ENCODE results near the gene SSTR5.

Gene SSTR5

DNA sequence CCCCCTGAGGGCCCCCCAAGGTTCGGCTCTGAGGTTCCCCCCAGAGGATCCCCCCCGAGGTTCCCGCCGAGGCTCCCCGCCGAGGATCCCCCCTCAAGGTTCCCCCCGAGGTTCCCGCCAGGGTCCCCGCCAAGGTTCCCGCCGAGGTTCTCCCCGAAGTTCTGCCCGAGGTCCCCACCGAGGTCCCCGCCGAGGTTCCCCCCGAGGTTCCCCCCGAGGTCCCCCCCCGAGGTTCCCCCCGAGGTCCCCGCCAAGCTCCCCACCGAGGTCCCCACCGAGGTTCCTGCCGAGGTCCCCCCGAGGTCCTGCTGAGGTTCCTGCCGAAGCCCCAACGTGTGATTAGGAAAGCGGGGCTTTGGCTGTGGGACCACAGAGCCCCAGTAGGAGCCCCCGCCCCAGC is 32.2 kb upstream of the SSTR5 start:
- DNase-seq: no peak

DNA sequence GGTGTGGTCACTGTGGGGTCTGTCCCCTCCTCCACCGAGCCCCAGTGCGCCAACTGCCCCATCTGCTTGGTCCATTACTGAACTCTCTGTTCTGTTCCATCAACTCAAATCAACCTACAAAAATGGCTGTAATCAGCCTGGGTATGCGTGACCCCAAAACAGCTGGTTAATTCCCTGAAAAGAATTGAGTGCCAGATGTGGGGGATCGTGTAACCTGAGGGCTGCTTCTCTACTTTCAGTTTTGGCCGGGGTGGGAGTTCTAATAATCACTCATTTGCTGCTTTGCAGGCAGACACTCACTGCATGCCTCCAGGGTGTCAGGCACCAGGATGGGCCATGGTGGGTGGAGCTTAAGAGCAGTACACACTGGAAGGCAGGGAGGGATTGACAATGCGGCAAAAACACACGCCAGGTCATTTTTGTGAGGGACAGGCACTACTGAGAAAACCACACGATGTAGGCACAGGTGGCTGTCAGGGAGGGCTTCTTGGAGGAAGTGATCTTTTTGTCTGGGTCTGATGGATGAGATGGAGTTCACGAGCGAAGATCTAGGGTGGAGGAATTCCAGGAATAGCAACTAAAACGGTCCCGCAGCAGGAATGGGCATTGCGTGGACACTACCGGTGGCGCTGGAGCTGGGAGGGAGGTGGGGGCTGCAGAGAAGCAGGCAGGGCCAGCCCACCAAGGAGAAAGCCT is 30.4 kb upstream of the SSTR5 start:
- no peak for DNase-seq

DNA sequence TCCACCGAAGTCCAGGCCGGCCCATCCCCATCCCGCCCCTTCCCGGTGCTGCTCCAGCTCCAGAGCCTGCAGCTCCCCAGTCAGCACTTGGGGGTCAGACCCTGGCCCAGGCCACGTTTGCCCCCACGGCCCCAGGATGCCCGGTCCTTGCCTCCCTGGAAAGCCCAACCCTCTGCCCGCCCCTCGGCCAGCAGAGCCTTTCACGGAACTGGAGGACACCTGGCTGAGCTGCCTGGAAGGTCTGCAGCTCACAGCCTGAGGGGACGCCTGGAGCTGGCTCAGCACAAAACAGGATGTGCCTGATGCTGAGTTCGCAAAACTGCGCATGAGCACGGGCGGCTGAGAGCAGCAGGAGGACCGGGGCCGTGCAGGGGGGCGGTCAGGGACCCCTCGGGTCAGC is 29.7 kb upstream of the SSTR5 start:
- DNase-seq: peak; percentile 83

DNA sequence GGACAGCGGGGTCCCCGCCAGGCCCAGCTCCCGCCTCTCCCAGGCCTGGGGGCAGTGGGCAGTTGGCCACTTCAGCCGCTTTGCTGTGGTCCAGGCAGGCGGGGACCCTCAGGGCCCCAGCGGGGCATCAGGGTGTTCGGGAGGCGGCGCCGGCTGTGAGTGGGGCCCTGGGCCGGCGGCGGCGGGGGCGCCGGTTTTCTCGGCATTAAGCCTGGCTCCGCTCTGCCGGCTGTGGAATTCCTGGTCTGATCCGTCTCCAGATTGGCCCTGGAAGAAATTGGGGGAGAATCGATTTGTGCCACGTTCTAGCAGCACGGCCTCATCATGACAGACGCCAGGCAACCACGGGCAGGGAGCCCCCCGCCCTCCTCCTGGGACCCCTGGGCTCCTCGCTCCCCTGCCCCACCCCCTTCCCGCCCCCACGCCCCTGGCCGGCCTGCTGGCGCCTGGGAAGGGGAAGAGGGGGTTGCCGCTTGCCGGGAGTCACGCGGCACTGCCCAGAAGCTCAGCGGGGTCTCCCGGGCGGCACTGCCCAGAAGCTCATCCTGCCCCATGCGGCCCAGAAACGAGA is 28.6 kb upstream of the SSTR5 start:
- DNase-seq: peak; percentile 72

DNA sequence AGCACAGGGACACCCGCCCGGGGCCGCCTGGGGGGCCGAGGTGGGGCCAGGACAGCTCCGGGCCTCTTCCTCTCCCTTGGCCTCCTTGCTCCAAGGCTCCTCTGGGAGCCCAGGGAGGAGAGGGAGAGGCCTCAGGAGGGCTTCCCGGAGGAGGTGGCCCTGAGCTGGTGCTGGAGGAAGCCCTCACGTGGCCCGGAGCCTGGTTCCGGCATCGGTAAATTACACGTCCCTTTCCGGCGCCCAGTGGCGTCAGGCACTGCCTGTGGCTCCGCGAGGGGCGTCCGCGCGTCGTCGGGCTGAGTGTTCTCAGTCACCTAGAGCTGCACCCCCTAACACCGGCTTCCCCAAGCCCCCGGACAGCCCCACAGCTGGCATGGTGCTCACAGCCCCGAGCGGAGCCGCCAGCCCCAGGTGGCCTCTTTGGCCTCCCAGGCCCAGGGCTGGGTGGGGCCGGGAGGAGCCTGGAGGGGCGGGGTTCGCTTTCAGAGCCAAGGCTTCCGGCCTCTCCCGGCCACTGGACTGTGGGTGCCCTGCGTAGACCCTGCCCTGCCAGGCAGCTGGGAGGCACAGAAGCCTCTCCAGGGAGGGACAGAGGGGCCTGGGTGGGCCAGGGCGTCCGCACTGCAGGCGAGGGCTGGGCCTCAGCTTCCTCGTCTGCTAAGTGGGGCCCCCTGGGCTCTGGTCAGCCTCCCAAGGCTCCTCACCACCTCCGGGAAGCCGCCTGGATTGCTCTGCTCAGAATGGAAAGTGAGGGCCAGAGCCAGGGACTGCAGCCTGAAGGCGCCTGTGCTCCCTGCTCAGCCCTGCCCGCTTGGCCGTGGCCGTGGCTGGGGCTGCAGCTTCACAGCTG is 27.9 kb upstream of the SSTR5 start:
- no peak for DNase-seq

DNA sequence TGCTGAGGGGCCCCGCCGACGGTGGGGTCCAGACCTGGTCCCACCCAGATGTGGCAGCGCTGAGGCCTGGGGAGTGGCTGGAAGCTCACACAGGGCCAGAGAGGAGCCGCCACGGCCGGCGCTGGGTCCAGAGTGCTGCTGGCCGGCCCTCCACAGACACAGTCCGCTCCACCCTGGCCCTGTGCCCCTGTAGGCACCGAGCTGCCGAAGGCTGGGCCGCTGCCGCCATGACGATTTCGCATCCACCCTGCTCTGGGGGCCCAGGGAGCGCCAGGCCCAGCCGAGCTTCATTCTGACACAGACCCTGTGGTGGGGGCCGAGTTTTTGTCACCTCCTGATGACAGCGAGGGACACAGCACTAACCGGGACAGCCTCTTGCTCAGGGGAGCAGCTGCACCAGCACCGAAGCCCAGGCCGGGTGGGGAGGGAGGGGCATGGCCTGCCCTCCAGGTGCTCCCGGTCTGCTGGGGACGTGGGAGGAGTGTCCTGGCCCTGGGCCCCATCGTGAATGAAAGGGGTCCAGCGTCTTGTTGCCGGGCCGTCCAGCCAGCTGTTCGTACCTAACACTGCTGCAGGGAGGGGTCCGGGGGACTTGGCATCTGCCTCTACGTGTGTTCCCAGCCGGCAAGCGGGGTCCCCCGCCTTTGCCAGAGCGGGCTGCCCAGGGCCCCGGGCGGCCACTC is 27.1 kb upstream of the SSTR5 start:
- DNase-seq: peak; percentile 73

DNA sequence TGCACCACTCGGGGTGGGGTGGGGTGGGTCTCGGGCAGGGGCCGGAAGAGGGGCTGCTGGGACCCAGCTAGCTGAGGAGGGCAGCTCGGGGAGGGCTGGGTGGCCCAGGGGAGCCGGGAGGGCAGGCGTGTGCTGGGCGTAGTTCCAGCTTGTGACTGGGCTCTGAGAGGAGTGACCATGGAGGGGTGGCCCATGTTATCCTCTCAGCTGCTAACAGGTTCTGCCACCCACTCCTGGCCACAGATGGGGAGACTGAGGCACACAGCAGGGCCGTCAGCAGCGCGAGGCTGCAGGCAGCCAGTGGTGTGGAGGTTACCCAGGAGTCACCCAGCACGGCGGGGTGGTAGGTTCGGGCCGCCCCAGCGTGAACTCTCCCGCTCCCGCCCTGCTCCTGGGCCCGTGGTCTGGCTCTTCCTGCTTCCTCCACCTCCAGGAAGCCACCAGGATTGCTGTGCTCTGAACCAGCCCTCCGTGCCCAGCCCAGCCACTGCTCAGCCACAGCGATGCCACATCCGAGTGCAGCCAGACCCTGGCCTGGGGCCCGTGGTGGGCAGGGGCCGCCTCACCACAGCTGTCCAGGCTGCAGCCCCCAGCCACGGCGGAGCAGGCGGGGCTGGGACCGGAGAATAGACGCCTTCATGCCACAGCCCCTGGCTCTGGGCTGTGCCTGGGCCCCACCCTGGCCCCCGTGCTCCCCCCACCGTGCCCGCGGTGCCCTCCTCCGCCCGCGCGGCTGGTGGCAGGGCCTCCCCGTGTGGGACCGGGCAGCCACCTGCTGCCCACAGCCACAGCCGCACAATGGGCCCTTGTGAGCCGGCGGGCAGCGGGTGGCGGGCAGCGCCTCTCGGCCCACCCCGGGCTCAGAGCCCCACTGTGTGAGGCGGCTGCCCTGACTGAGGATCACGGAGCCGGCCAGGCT is 26.3 kb upstream of the SSTR5 start:
- peak; percentile 74 for DNase-seq

DNA sequence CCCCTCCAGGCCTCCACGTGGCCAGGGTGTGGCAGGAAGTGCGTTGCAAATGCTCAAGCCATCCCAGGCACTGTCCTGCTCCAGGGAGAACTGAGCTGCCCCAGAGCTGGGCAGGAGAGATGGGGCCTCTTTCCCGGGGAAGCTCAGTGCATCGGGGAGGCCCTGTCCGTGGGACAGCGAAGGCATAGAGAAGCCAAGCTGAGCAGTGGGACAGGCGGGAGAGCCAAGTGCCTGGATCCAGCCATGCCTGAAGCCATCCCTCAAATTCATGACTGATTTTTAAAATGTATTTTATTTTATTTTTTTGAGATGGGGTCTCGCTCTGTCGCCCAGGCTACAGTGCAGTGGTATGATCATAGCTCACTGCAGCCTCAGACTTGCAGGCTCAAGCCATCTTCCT is 25.4 kb upstream of the SSTR5 start:
- DNase-seq: no peak

DNA sequence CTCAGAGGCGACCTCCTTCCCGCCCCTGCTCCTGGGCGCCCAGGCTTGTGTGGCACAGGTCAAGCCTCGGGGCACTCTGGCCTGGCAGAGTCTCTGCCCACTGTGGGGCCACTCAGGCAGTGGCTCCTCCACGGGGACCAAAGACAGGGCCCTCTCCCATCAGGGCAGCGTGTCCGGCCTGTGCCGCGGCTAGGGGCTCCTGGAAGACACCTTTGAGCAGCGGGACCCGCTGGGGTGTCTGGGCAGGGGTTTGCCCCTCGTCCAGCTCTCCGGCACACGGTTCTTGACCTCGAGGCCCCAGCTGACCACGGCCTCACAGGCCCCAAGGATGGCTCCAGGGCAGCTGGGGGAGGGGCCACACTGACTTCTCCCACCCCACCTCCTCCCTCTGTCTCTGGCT is 24.7 kb upstream of the SSTR5 start:
- DNase-seq: no peak

DNA sequence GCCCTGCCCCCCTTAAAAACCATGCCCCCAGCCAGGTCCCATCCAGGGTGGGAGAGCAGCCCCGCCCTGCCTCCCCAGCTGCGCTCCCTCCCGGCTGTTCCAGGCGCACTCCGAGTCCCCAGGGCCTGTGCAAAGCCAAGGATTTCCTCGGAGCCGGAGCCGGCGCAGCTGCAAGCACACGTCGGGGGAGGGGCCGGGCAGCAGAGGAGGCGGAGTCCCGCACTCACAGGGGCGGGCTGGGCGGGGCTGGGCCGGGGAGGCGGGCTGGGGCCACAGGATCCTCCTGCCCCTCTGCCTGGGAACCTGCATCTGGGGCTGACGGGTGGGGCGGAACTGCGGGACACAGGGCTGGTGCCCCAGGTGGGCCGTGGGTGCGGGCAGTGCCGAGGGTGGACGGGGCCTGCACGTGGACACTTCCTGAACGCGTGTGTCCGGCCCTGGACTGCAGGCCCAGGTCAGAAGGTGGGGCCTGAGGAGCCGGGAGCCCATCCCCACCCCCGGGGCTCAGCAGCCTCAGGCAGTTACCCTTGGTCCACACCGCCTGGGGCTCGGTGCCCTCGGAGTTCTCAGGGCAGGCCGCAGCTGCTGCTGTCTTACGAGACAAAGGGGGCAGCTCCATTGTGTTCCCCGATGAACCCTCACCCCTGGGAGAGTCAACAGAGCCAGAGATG is 24.0 kb upstream of the SSTR5 start:
- peak; percentile 91 for DNase-seq

DNA sequence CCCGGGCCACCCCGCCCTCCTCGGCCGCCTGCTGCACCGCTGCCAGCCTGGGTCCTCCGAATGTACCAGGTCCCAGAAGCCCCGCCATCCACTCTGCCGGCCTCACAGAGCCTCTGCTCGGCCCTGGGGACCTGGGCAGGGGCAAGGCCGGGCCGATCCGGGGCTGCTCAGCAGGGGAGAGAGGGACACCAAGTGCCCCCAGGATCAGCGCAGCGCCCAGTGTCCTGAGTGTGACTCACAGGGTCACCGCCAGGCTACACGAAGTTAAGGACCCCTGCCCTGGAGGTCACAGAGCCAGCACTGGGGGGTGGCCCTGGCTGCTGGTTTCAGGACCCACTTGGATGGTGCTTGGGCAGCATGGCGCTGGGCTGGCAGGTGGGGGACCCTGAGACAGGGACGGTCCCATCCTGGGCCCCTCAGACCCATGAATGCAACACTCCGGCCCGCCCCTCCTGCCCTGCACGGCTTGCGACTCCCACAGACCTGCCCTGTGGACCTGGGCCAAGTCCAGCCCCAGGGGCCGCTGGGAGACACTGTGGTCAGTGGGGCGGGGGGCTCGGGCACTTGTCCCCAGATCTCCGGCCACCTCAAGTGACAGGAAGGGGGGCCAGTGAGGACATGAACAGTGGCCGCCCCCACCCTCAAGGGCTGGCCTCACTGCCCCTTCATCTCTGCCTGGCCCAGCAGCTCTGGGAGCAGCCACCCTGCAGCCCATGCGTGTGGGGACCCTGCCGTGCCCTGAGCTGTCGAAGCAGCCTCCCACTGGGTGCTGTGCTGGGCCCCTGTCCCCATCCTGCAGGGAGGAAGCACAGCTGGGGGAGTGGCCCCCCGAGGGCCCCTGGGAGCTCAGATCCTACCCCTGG is 23.2 kb upstream of the SSTR5 start:
- no peak for DNase-seq

DNA sequence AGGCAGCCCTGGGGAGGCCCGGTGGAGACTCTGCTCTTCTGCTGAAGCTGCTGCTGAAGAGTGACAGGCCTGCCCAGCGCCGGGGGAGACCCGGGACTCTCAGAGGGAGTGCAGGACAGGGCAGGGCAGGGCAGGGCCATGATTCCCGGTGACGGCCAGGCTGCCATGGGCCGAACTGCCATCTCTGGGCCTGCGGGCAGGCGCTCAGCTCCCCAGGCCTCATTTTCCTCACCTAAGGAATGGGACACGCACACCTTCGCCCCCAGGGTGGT is 22.6 kb upstream of the SSTR5 start:
- DNase-seq: no peak

DNA sequence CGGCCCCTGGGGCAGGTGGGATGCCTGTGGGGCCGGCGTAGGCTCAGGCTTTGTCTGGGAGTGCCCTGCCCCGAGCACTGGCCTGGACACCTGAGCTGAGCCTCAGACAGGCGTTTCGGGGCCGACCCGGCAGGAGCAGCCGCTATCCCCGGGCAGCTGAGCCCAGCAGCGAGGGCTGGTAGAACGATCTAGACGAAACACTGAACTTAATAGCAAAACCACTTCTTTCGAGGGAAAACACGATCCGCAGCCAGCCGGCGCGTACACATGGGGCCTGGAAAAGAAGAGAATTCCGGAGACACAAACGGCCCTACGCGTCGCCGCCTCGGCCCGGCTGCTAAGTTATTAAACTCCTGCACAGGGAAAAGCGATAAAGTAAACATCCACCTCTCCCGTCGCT is 22.0 kb upstream of the SSTR5 start:
- peak; percentile 77 for DNase-seq

DNA sequence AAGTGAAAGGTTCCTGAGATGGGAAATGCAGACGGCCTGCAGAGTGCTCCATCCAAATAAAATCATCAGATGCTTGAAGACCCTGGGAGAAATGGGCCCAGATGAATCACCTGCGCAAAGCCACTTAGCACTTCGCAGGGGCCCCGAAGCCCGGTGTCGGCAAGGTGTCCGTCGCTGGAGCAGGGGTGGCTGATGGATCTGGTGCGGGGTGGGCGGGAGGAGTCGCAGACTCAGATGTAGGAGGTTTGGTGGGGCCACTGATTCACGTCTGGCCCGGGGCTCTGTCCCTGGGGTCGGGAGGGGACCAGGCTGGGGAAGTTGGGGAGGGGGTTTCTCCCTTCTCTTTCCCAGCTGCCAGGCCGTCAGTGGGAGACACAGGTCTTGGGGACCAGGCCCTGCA is 21.6 kb upstream of the SSTR5 start:
- no peak for DNase-seq

DNA sequence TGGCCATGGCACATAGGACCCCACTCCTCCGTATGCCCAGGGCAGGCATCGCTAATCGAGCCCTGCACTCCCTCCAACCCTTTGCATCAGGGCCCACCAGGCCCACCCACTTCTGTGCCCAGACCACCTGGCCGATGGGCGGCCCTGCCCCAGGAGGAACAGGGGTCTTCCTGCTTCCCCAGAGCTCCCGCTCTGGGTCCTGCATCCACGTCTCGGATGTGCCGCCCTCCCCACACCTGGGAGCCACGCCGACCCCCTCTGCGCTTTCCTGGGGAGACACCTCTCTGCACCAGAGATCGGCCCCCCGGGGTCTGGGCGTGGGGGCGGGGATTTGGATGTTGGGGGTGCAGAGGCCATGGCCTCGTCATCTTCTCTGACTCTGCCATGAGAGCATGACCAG is 21.1 kb upstream of the SSTR5 start:
- DNase-seq: no peak

DNA sequence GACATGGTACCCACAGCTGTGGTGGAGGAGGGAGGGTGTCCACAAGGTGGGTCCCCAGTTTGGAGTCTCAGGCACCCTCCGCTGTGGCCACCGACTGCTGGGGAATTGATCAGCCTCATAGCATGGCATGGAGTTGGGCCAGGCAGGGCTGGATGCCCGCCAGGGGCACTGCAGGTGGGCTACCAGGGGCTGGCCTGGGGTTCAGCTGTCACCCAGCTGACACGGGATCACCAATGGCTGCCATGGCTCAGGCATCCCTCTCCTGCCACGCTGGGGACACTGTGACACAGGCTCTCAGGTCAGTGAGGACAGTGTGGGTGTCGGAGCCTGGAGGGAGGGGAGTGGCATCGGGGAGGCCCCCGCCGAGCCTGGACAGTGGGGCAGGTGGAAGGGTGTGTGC is 19.8 kb upstream of the SSTR5 start:
- DNase-seq: no peak

DNA sequence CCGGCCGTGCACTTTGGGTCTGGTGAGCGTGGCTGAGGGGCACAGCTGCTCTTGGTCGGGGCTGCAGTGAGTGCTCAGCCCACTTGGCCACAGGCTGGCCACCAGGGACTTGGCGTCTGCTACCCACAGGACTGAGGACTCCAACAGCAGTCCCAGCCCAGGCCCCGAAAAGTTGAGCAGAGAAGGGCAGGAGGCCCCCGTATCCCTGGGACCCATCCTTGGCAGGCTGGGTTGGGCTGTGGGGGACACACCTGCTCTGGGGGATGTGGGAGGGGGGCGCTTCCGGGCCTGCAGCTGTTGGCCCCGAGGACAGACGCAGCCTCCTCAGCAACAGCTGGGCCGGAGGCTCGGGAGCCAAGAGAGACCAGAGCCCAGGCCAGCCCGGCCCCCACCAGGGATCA is 19.4 kb upstream of the SSTR5 start:
- DNase-seq: peak; percentile 82

DNA sequence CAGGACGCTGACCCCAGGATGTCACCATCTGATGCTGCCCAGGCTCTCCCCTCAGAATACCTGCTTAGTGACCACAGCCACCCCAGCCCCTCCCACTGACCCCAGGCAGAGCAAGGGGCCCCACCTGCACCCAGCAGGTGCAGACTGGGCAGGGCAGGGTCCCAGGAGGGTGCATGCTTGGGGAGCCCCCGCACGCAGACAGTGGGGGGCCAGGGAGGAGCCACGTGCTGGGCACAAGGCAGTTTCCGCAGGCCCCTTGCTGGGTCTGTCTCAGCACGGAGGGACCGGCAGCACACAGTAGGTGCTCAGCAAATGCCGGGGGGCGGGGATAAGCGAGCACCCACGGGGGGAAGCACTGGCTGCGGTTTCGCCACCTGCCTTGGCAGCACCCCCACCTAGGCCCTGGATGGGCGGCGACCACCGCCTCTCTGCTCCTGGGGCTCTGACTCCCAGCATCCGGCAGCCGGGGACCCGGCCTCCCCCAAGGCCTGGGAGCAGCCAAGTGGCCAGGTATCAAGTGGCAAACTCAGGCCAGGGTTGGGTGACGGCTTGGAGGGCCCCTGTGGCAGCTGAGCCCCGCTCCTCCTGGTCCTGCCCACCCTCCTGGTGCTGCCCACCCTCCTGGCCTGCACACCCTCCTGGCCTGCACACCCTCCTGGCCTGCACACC is 18.7 kb upstream of the SSTR5 start:
- DNase-seq: no peak

DNA sequence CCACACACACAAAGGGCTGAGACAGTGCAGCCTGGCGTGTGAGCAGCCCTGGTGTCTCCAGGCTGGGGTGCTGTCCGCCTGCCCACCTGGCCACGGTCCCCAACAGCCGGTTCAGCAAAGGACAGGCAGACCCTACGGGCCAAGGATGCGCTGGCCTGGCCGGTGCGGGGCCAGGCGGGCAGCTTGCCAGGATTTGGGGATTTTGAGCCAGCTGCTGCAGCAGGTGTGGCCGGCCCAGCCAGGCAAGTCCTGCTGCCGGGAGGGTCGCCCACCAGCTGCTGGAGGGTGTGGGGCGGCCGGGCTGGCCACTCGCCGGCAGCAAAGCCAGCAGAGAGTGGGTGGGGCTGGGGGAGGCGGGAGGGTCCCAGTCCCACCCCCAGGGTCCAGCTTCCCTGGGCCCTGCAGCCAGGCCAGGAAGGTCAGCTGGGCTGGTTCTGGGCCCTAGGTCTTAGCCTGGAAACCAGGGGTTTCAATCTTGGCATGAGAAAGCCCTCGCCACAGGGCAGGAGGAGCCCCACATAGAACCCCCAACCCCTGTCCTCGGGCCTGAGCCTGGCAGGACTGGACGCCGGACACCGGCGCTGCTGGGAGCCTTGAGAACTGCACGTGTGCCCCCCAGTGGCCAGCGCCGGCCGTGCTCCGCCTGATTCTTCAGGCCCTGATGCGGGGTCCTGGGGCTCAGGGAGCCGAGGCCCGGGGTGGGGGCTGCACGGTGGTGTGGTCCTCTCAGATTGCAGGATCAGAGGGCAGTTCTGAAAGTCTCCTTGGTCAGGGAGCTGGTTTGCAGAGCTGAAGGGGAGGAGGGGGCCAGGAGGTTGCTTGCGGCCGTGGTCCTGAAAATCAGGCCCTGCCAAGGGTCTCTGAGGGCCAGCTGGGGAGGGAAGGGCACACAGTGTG is 17.6 kb upstream of the SSTR5 start:
- peak; percentile 82 for DNase-seq

DNA sequence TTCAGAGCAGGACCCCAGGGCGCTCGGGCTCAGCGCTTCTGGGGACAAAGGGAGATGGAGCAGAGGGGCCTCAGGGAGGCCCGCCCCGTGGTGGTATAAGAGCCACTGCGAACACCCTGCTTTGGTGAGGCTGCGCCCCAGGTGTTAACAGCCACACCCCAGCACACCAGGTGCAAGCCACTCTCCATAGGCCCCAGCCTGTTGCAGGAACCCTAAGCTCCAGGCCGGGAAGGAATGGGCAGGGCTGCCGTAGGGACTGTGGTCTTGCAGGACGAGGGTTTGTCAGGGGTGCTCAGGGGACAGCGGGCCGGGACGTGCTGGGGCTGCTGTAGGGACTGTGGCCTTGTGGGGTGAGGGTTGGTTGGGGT is 17.0 kb upstream of the SSTR5 start:
- DNase-seq: no peak

Data from femur (tissue), 1 donor.